ENCODE results near the gene CFAP52. TPM values are rescaled to one million over a fixed set of nuclear protein-coding genes. Genes with fewer than 3 reads are reported as not detected.

The CFAP52 gene
- total and polyA plus RNA-seq, 2 experiments from 2014 or later = not detected

GRCh38 chr17:9647014-9647413 lies 70.6 kb downstream of the CFAP52 start:
- Histone ChIP-seq H3K27ac (ENCODE audit: low read depth) (no peak overlapping the region), H3K4me3 (peak overlapping the region; percentile 97), H3K9me2 (ENCODE audit: insufficient read depth) (no peaks in the 10 kb centered on the region), H3K4me1 (ENCODE audit: insufficient read depth) (peaks cover 23% of the 10 kb centered on the region), H3K36me3 (ENCODE audit: insufficient read depth) (no peaks in the 10 kb centered on the region), H2AFZ (no peak overlapping the region), H3K27me3 (ENCODE audit: insufficient read depth) (peaks cover 14% of the 10 kb centered on the region), H3K79me2 (replicated peaks; ENCODE audit: insufficient read depth) (peaks cover 46% of the 10 kb centered on the region), H4K20me1 (replicated peaks; ENCODE audit: insufficient read depth) (peaks cover 8% of the 10 kb centered on the region; the same call in 1 of the 2 replicates), H3K4me2 (peak overlapping the region; percentile 99), H3F3A (replicated peaks; ENCODE audit: low read depth) (no peaks in the 10 kb centered on the region)
- peak; percentile 5 for ATAC-seq
- peaks cover 19% of the 10 kb centered on the region for H3K27me3 Mint-ChIP-seq (ENCODE audit: insufficient read depth, low read depth, poor library complexity)
- H3K27ac Mint-ChIP-seq = no peak overlapping the region
- peak overlapping the region; percentile 81 for H3K4me3 Mint-ChIP-seq
- H3K9me3 Mint-ChIP-seq = no peaks in the 10 kb centered on the region
- H3K36me3 Mint-ChIP-seq (ENCODE audit: low read depth) = 0 out of 3 replicates have a peak, but pooled peaks cover 4% of the 10 kb centered on the region
- H3K4me1 Mint-ChIP-seq = peaks cover 34% of the 10 kb centered on the region
- TF ChIP-seq CREB1 (CRISPR knock-in tag; IDR thresholded peaks at IDR 0.05; ENCODE audit: low read depth) (no peak), POLR2AphosphoS5 (IDR thresholded peaks at IDR 0.05; ENCODE audit: low read depth) (no peak), ETS1 (IDR thresholded peaks at IDR 0.05) (no peak), ZNF331 (CRISPR knock-in tag; IDR thresholded peaks at IDR 0.05; ENCODE audit: low read depth) (no peak), ZNF114 (CRISPR knock-in tag; IDR thresholded peaks at IDR 0.05) (no peak), NANOG (IDR thresholded peaks at IDR 0.05; ENCODE audit: borderline replicate concordance) (no peak), REST (IDR thresholded peaks at IDR 0.05; ENCODE audit: unreplicated experiment) (no peak), JUNB (IDR thresholded peaks at IDR 0.05; ENCODE audit: unreplicated experiment) (no peak), STAT1 (IDR thresholded peaks at IDR 0.05; ENCODE audit: unreplicated experiment) (no peak)
- TF ChIP-seq, protein P1, sequence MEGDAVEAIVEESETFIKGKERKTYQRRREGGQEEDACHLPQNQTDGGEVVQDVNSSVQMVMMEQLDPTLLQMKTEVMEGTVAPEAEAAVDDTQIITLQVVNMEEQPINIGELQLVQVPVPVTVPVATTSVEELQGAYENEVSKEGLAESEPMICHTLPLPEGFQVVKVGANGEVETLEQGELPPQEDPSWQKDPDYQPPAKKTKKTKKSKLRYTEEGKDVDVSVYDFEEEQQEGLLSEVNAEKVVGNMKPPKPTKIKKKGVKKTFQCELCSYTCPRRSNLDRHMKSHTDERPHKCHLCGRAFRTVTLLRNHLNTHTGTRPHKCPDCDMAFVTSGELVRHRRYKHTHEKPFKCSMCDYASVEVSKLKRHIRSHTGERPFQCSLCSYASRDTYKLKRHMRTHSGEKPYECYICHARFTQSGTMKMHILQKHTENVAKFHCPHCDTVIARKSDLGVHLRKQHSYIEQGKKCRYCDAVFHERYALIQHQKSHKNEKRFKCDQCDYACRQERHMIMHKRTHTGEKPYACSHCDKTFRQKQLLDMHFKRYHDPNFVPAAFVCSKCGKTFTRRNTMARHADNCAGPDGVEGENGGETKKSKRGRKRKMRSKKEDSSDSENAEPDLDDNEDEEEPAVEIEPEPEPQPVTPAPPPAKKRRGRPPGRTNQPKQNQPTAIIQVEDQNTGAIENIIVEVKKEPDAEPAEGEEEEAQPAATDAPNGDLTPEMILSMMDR (conservative IDR thresholded peaks at IDR 0.05; ENCODE audit: low read depth in 2 of 2) = no peak
- DNase-seq (ENCODE audit: low spot score) = peak; percentile 73
